Measurements from ENCODE around the gene CBS.

DNA sequence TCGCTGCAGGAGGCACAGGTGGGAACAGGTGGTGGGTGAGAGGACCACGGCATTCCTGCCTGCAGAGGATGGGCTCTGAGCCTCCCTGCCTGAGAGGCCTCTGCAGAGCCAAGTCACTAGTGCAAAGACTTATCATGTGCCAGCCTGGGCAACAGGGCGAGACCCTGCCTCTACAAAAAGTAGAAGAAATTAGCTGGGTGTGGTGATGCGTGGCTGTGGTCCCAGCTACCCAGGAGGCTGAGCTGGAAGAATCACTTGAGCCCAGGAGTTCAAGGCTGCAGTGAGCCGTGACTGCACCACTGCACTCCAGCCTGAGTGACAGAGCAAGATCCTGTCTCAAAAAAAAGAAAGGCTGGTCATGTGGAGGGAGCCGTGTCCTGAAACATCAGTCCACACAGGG lies 54.9 kb downstream of the CBS start:
- TF ChIP-seq, protein P1, sequence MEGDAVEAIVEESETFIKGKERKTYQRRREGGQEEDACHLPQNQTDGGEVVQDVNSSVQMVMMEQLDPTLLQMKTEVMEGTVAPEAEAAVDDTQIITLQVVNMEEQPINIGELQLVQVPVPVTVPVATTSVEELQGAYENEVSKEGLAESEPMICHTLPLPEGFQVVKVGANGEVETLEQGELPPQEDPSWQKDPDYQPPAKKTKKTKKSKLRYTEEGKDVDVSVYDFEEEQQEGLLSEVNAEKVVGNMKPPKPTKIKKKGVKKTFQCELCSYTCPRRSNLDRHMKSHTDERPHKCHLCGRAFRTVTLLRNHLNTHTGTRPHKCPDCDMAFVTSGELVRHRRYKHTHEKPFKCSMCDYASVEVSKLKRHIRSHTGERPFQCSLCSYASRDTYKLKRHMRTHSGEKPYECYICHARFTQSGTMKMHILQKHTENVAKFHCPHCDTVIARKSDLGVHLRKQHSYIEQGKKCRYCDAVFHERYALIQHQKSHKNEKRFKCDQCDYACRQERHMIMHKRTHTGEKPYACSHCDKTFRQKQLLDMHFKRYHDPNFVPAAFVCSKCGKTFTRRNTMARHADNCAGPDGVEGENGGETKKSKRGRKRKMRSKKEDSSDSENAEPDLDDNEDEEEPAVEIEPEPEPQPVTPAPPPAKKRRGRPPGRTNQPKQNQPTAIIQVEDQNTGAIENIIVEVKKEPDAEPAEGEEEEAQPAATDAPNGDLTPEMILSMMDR (IDR thresholded peaks at IDR 0.05): no peak
- TF ChIP-seq POLR2A (IDR thresholded peaks at IDR 0.05) (no peak), EP300 (IDR thresholded peaks at IDR 0.05) (no peak)

Data from tibial nerve (tissue), 4 donors.